HG03521 (cell line): ENCODE data around the gene MTO1.
"Not testable (repeated sequence)": the region's sequence is repeated elsewhere in the genome, so short reads cannot be mapped to it uniquely, and the experiment has no call there.

ENCODE experiments used
- ATAC-seq: cut with Tn5 transposase; IDR thresholded peaks from one replicate; pipeline ENCODE4 v1.9.1; 2021; ENCODE audit warnings: mild to moderate bottlenecking, moderate library complexity; ENCODE audit not compliant: unreplicated experiment

The MTO1 gene

GRCh38 chr6:73503027-73503772 lies 41.7 kb downstream of the MTO1 start:
- ATAC-seq, result no peak

DNA sequence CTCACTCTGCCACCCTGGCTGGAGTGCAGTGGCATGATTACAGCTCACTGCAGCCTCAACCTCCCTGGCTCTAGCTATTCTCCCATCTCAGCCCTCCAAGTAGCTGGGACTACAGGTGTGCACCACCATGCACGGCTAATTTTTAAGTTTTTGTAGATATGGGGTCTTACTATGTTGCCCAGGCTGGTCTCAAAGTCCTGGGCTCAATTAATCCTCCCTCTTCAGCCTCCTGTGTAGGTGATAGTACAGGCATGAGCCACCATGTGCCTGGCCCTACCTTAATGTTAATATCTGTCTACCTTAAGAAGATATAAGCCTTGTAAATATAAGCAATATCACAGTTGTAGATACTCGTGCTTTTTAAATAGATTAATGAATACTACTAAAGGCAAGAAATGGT lies 42.6 kb downstream of the MTO1 start:
- ATAC-seq, result no peak

DNA sequence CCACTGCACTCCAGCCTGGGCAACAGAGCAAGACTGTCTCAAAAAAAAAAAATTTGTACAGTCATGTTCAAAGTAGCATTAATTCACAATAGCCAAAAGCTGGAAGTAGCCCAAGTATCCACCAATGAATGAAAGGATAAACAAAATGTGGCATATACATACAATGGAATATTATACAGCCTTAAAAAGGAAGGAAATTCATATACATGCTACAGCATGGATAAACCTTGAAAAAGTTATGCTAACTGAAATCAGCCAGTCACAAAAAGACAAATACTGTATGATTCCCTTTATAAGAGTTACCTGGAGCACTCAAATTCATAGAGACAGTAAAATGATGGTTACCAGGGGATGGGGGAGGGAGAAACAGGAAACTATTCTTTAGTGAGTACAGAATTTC lies 43.6 kb downstream of the MTO1 start:
- ATAC-seq, result no peak

- ATAC-seq, result not testable (repeated sequence)
These were observed 44.2 kb downstream of the MTO1 start for GRCh38 chr6:73505705-73506104.

- ATAC-seq, result no peak
These were observed 44.7 kb downstream of the MTO1 start for GRCh38 chr6:73506246-73506645.

DNA sequence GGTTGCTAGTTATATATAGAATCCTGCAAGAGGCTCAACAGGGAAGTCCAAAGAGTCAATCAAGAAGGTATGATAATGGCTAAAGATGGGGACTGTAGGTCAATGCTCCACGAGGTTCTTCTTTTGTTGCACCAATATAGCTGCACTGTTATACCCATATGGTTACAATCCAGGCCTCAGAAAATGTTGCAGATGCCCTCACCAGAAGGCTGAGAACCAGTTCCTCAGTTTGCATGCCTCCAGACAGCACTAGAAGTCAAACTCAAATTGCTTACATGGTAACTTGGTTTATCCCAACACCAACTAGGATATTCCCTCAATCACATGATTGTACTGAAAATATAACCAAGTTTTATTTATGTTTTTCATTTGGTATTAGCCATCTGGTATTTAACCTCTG lies 47.2 kb downstream of the MTO1 start:
- no peak for ATAC-seq

GRCh38 chr6:73509851-73510250 lies 48.3 kb downstream of the MTO1 start:
- no peak for ATAC-seq

DNA sequence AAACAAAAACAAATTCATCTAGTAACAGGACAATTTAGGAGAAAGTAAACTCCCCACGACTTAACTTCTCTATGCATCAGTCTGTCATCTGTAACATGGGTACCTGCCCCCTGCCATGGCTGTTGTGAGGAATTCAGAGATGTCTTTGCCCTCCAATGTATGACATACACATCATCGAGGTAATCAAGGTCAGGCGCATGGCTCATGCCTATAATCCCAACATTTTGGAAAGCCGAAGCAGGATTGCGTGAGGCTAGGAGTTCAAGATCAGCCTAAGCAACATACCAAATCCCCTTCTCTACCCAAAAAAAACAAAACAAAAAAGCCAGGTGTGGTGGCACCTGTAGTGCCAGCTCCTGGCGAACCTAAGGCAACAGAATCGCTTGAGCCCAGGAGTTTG lies 50.3 kb downstream of the MTO1 start:
- ATAC-seq, result no peak

DNA sequence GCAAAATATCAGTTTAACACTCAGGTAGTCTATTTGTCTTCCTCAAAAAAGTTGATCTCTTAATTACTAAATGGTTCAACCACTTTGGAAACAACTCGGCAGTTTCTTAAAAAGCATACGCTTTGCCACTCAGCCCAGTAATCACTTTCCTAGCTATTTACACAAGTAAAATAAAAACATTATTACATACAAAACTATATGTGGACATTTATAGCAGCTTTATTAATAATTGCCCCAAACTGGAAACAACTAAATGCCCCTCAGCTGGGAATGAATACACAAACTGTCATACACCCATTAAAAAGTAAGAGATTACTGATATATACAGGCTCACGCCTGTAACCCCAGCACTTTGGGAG lies 51.9 kb downstream of the MTO1 start:
- no peak for ATAC-seq

DNA sequence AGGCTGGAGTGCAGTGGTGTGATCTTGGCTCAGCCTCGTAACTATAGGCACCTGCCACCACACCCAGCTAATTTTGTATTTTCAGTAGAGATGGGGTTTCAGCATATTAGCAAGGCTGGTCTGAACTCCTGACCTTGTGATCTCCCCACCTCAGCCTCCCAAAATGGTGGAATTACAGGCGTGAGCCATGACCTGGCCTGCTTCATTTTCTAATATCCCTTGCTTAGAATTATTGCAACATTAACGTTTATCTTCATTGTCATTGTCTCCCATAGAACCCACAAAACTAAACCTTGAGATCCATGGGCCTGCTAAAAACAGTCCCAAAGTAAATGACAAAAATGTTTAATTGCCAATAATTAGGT lies 53.2 kb downstream of the MTO1 start:
- no peak for ATAC-seq

- peak; percentile 41 for ATAC-seq
These were observed 53.7 kb downstream of the MTO1 start for GRCh38 chr6:73515204-73515655.

DNA sequence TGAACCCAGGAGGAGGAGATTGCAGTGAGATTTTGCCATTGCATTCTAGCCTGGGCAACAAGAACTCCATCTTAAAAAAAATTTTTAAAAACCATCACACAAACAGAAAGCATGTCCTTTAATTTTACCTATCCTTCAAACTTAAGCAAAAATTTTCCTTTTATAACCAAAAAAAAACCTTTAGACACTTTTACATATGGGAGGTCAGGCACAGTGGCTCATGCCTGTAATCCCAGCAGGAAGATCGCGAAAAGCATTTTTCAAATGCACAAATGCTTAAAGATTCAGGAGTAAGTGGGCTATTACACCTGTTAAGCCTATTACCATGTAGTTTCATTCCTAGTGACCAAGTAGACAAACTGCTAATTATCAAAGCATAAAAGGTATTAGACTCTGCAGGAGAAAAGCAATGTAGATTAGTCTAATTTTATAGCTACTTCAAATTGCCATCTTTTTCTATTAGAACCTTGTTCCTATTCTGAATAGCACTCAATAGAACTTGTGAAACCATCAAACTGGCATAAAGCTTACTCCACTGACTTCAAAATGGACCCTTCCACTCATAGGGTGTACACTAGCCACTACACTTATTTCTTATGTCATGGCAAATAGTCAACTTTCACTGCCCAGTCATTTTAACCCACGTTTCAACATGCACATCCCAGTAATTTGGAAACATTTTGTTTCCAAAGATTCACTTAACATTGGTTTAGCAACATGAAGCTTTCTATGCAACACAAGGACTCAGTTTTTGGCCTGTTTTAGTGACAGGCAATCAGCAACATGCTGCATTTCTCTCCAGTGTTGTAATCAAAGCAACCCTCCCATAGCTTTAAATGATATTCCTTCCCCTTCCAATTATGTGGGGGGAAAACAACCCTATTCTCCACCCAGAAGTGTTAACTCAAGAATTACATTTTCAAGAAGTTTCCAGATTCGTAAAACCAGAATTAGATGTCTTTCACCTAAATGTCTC lies 55.3 kb downstream of the MTO1 start:
- no peak for ATAC-seq

DNA sequence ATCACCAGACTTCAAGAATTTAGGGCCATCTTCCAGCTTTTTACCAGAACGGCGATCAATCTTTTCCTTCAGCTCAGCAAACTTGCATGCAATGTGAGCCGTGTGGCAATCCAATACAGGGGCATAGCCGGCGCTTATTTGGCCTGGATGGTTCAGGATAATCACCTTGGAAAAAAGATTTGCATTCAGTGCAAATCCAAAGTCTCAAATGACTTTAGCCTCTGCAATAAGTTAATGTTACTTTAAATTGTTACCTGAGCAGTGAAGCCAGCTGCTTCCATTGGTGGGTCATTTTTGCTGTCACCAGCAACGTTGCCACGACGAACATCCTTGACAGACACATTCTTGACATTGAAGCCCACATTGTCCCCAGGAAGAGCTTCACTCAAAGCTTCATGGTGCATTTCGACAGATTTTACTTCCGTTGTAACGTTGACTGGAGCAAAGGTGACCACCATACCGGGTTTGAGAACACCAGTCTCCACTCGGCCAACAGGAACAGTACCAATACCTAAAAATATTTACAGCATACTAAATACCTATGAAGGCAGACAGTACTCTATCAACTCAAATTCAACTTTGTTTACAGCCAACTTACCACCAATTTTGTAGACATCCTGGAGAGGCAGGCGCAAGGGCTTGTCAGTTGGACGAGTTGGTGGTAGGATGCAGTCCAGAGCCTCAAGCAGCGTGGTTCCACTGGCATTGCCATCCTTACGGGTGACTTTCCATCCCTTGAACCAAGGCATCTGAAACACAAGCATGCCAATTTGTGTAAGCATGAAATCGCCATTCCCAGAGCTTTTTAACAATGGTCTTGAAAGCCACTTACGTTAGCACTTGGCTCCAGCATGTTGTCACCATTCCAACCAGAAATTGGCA lies 56.8 kb downstream of the MTO1 start:
- ATAC-seq, result not testable (repeated sequence)

DNA sequence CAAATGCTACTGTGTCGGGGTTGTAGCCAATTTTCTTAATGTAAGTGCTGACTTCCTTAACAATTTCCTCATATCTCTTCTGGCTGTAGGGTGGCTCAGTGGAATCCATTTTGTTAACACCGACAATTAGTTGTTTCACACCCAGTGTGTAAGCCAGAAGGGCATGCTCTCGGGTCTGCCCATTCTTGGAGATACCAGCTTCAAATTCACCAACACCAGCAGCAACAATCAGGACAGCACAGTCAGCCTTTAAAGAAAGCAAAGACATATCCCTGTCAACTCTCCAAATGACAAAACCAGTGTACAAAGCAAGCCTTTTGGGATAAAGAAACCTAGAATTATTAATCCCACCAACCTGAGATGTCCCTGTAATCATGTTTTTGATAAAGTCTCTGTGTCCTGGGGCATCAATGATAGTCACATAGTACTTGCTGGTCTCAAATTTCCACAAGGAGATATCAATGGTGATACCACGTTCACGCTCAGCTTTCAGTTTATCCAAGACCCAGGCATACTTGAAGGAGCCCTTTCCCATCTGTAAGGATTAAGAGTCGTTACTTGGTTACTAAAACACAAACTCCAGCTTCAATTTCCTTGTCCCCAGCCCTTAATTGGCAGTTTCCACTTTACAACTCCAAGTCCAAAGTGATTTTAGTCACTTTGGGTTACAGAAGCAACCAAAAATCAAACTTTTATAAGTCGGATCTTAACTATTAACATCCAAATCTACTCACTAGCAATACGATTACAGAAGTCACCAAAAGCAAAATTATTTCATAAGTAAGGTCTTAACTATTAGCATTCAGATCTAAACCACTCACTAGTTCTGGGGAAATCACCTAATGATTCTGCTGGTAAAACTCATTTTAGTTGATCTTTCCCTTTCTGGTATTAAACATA lies 57.7 kb downstream of the MTO1 start:
- not testable (repeated sequence) for ATAC-seq

- ATAC-seq, result no peak
These were observed 58.6 kb downstream of the MTO1 start for GRCh38 chr6:73519926-73520687.

- ATAC-seq, result peak; percentile 65
These were observed 59.3 kb downstream of the MTO1 start, which contains the start of gene EEF1A1 for GRCh38 chr6:73520688-73521350. EEF1A1 (minus strand) TSS chr6:73521032; CDS start chr6:73520026, 1,006 bp downstream.

DNA sequence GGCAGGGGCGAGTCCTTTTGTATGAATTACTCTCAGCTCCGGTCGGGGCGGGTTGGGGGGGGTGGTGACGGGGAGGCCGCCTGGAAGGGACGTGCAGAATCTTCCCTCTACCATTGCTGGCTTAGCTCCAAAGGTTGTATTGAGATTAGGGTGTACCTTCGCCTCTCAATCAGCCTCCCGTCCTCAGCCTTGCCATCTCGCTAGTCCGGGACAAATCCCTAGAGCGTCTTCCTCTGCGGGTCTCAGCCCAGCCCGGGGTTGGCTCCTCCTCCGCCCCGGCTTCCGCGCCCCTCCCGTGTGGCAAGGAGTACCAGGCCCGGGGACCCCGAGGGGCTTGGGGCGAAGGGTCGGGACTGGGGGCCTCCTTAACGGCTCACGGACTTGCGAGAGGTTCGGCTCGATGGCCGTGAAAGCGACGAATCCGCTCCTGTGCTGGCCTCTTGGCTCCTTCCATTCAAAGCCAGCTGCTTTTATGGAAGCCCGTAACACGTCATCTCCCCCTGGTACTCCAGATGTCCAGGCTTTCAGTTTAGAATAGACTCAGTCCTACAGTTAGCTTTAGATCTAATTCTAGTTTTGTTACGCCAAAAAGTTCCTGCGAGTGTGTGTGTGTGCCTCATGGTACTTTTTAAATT lies 59.9 kb downstream of the MTO1 start:
- ATAC-seq, result peak; percentile 20
